RKO (cell line): ENCODE results near the gene C2CD4D.
"Not testable (repeated sequence)": the region's sequence is repeated elsewhere in the genome, so short reads cannot be mapped to it uniquely, and the experiment has no call there.

ENCODE experiments used
- DNase-seq: peaks from one replicate; pipeline ENCODE4 v3.0.0-alpha.2; 2016; ENCODE audit warnings: low spot score

Gene C2CD4D

GRCh38 chr1:151858886-151859665, 19.5 kb upstream of the C2CD4D start:
- no peak for DNase-seq

DNA sequence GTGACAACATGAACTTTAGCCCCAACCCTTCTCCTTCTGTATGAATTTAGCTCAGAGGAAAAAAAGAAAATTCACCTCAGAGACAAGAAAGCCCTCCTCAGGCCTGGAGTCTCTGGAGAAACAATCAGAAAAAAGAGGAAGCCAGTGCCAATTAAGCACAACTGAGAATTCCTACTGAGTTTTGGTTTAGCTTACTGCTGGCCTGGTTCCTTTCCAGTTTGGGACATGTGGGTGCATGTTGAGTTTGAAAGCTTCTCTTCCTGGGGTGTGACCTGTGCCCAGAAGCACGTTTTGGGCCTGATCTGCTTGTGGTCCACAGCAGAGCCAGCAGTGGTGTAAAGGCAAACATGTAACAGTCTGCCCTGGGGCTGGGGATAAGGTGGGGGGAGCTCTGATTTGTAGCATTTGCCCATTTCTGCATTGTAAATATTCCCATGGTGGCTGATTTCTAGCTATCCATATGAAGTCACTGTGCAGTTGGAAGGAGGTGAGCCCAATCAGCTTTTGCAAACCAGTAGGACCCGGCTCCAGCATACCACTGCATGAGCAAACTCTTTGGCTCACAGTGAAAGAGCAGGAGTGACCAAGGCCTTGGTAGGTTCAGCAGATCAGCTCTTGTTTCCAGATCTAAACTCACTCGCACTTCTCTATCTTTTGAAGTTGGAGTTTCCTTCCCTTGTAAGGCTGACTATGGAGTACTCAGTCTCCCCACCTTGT, 18.6 kb upstream of the C2CD4D start:
- no peak for DNase-seq

DNA sequence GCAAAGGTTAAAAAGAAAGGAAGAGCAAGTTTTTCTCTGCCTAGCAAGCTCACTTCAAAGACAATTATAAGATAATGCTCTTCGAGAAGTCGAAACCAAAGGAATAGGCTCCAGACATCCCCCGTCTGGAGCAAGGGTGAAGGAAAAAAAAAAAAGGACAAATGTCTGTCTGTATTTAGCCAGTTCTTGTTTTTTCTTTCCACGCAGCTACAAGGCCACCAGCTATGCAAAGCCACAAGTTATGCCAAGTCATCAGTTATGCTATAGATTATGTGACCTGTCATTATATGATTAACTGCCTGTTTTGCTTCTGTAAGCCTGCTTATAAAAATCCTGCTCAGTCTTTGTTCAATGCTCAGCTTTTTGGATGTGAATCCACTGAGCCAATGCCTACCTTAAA, 16.3 kb upstream of the C2CD4D start:
- DNase-seq = no peak

GRCh38 chr1:151855516-151855915, 15.9 kb upstream of the C2CD4D start:
- DNase-seq = not testable (repeated sequence)

DNA sequence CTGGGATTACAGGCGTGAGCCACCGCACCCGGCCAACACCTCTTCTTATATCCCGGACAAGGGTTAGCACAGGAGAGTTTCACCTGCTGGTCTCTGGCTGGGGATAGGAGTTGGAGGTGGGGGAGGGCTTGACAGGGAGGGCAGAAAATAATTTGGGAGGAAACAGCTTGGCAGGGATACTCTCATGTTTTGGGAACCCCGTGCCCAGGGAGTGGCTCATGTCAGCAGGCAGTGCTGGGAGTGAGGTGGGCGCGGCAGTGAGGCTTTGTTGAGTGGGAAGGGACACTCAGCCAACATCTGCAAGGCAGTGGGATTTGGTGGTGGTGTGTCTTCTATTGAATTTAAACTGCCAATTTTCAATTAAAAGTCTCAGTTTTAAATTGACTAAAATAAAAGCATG, 15.0 kb upstream of the C2CD4D start:
- no peak for DNase-seq

GRCh38 chr1:151853411-151853943, 13.9 kb upstream of the C2CD4D start, which contains the start of gene THEM5:
Gene THEM5 (minus strand): TSS chr1:151853712. CDS start chr1:151853565, 147 bp downstream.
- no peak for DNase-seq

DNA sequence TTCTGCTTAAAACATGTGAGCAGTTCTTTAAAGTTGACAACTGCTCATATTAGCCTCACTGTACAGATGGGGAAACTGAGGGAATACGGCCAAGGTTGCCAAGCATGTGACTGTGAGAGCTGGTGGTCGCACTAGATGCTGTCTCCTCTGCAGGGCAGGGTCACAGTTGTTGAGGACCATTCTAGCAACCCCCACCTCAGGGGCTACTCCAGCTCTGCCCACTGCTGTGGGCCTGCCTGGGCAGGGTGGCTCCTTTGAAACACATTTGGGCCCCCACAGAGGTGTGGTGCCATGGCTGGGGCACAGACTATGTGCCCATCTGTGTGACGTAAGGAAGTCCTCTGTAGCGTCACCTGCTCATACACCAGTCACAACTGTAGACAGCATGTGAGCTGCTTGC, 13.1 kb upstream of the C2CD4D start:
- no peak for DNase-seq

GRCh38 chr1:151851886-151852285, 12.3 kb upstream of the C2CD4D start:
- DNase-seq = no peak

- DNase-seq = no peak
Measured at GRCh38 chr1:151849871-151850270, 10.3 kb upstream of the C2CD4D start.

DNA sequence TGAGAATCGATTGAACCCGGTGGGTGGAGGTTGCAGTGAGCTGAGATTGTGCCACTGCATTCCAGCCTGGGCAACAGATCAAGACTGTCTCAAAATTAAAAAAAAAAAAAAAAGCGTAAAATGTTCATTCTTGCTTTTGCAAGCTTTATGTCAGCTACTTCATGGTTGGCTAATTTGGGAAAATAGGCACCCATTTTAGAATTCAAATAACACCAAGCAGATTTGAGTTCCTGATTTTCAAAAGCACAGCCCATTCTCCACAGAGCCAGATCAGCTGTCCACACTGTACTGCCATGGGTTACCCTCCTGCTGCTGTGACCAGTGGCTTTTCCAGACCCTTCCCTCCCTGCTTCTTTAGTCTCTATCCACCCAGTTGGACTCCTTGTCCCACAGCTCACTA, 9.5 kb upstream of the C2CD4D start:
- no peak for DNase-seq

DNA sequence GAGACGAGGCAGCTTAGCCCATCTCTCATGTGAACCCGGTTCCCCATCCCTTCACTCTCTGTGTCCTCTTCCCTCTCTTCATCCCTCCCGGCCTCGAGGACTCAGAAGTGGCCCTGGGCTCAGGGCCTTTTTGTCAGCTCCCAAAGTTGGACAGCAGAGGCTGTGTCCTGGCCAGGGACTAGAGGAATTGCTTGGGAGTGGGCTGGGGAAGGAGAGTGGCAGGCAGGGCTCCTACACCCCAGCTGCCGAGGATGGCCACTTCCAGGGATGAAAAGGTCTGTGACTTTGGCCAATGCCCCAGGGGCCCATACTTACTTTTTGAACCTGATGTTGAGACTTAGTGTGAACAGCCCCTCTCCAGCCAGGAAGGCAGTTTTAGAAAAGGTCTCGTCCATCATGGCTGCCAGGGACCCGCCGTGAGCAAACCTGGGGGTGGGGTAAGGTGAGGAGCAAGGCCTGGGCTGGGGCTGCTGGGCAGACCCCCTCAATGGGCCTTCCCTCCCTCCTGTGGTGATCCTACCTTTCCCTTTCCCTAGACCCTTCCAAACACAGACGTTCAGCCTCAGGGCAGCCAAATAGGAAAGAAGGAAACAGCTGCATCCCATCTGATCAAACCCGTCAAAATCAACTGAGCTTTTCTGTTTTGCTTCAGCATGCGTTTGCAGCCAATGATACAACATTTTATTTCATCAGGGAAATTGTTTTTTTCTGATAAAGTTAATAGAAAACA, 8.4 kb upstream of the C2CD4D start:
- no peak for DNase-seq

DNA sequence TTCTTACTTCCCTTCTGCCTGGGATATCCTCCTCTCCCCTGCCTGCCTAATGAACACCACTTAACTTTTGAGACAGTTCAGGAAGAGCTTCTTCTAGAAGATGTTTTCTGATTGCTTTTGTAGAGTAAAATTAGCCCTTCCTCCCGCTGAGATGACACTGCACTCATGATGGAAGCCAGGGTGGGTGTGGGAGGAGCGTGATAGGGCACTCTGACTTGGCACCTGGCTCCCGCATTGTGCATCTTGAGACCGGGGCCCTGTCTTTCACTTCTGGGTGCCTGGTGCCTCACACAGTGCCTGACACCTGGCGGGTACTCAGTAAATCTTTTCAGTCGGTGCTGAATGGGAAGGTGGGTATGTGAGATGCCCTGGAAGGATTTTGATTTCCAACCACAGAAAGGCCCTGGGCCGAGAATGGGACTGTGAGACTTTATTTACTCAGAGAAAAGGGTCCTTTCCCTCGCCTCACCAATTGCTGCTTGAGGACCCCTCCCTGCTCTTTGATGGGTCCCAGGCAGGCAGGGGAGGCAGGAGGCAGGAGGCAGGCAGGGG, 7.1 kb upstream of the C2CD4D start:
- no peak for DNase-seq

- peak; percentile 77 for DNase-seq
Measured at GRCh38 chr1:151846062-151846568, 6.5 kb upstream of the C2CD4D start.

GRCh38 chr1:151843398-151843797, 3.8 kb upstream of the C2CD4D start:
- no peak for DNase-seq

DNA sequence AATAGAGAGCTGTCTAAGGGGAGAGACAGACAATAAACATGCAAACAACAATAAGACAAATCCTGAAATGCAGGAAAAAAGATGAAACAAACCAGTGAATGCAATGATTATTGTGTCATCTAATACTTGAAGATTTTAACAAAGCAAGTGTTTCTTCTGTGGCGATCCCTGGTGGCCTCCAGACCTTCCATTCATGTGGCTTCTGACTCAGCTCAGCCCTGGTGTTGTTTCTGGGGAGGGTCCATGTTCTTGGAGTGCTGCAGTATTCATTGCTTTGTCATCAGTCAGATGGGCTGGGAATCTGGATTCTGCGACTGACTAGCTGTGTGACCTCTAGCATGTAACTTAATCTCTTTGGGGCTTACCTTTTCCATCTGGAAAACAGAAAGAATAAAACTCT, 1.5 kb upstream of the C2CD4D start:
- no peak for DNase-seq

DNA sequence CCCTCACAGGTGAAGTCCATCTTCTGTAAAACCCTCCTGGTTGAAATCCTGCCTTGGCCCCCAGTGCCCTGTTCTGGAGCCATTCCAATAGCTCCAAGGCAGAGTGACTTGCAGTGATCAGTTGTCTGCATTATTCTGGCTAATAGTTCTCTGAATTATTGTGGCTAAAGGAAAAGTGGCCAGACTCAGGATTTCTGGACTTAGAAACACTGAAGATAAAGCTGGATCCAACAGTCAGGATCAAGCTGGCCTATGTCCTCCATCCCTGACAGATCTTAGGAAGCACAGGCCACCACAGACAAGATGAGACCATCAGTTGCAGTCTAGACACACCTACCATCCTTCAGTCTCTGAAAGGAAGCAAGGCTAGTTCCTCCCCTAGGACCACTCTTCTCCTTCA, 801 bp upstream of the C2CD4D start:
- DNase-seq = no peak

GRCh38 chr1:151839082-151839412, 573 bp downstream of the C2CD4D start:
- DNase-seq = no peak

DNA sequence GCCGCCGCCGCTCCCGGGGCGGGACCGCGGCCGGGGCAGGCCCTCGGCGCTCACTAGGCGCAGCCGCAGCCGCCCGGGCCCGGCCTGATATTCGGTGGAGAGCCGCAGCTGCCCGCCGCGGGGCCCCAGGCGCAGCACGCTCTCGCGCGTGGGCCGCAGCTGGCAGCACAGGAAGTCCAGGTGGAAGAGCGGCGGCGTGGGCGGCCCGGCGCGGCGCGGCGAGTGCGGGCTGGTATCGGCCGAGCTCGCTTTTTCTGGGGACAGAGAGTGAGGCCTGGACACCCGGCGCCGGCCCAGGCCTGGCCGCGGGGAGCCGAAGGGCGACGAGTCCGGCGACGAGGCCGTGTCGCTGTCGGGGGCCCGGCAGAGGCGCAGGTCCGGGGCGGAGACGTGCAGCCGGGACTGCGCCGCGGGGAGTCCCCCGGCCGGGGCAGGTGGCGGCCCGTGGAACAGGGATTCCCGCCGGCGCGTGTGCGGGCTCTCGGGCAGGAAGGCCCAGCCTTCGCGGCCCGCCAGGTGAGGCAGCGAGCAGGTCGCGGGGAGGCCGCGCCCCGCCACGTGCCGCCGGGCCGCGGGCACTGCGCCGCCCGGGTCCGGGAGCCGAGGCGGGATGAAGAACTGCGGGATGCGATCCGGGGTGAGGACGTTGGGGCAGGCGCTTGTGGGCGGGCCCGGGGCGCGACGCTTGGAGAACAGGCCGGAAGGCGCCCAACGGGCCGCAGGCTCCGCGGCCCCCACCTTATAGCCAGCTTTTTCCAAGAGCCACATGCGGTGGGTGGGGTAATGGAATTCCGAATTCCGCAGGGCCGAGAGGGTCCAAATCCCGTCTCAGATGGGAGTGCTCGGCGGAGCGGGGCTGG, 1.2 kb downstream of the C2CD4D start:
- DNase-seq = no peak

GRCh38 chr1:151837884-151838221, 1.8 kb downstream of the C2CD4D start:
- DNase-seq = no peak

DNA sequence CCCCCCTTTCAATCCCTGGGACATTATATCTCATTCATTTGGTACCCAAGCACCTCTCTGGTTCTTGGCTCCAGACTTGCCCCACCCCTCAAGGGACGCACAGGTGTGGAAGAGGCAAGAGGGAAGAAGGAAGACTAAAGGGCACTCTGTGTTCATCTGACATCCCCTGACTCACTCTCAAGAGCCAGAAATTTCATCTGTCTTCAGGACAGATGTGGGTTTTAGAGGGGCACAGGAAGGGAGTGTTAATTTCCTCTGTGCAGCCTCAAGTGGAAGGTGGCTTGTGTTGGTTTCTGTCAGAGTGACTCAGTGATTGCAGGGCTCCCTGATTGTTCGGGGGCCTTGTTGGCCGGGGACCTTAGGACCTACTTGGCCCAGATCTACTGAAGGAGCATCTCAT, 2.4 kb downstream of the C2CD4D start:
- no peak for DNase-seq

GRCh38 chr1:151835596-151835995, 4.0 kb downstream of the C2CD4D start:
- no peak for DNase-seq
